Measurements from ENCODE around the gene GAD1. TPM values are rescaled to one million over a fixed set of nuclear protein-coding genes. Genes with fewer than 3 reads are reported as not detected.

Gene GAD1
- total RNA-seq, 3 donors from 2014 or later, result 0.15 to 0.66 (median 0.48) TPM

DNA sequence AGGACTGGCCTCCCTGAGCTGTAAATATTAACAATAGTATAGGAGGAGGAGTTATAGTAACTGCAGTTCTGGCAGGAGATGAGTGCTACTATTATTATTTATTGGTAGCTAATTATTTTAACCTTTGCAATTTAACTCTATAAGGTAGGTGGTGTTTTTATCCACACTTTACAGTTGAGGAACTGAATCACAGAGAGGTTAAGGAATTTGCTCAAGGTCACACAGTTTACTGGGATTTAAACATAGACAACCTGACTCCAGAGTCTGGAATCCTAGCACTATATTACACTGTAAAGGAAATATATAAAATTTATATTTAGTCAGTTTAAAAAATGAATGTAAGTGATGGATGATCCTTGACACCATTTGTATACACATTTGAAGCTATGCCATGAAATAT, 44.4 kb upstream of the GAD1 start:
- Histone ChIP-seq H3K27ac (no peak overlapping the region), H3K4me1 (no peaks in the 10 kb centered on the region), H3K27me3 (no peaks in the 10 kb centered on the region), H3K4me3 (no peak overlapping the region), H3K36me3 (no peaks in the 10 kb centered on the region), H3K9me3 (no peaks in the 10 kb centered on the region)
- TF ChIP-seq, protein P1, sequence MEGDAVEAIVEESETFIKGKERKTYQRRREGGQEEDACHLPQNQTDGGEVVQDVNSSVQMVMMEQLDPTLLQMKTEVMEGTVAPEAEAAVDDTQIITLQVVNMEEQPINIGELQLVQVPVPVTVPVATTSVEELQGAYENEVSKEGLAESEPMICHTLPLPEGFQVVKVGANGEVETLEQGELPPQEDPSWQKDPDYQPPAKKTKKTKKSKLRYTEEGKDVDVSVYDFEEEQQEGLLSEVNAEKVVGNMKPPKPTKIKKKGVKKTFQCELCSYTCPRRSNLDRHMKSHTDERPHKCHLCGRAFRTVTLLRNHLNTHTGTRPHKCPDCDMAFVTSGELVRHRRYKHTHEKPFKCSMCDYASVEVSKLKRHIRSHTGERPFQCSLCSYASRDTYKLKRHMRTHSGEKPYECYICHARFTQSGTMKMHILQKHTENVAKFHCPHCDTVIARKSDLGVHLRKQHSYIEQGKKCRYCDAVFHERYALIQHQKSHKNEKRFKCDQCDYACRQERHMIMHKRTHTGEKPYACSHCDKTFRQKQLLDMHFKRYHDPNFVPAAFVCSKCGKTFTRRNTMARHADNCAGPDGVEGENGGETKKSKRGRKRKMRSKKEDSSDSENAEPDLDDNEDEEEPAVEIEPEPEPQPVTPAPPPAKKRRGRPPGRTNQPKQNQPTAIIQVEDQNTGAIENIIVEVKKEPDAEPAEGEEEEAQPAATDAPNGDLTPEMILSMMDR (IDR thresholded peaks at IDR 0.05), result no peak
- TF ChIP-seq POLR2AphosphoS5 (IDR thresholded peaks at IDR 0.05), result no peak
- TF ChIP-seq POLR2A (IDR thresholded peaks at IDR 0.05), result no peak
- intact Hi-C loops (cut with DNase I; ENCODE audit: low total_unique reads), result no loop called here
- DNase-seq (ENCODE audit: low spot score in 2 of 2), result no peak

DNA sequence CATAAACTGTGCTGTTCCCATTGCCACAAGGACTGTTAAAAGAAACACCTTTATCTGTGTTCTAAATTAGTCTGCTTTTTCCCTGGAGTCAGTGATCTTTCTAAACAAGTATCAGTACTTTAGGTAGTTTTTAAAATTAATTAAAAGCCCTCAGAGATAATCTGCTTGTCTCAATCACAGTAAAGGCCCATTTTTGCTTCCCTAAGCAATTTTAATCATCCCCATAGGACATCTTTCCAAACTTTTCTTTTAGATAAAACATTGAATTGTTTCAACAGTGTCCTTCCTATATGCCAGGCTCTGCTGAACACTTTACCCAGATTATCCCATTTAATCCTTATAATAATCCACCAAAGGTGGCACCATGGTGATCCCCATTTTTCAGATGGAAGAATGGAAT, 42.6 kb upstream of the GAD1 start:
- DNase-seq (ENCODE audit: low spot score in 2 of 2), result no peak
- Histone ChIP-seq H3K27ac (no peak overlapping the region), H3K36me3 (no peaks in the 10 kb centered on the region), H3K27me3 (no peaks in the 10 kb centered on the region), H3K4me1 (no peaks in the 10 kb centered on the region), H3K4me3 (no peak overlapping the region), H3K9me3 (no peaks in the 10 kb centered on the region)
- intact Hi-C loops (cut with DNase I; ENCODE audit: low total_unique reads), result no loop called here
- no peak for TF ChIP-seq POLR2A (IDR thresholded peaks at IDR 0.05)
- TF ChIP-seq POLR2AphosphoS5 (IDR thresholded peaks at IDR 0.05), result no peak
- TF ChIP-seq, protein P1 (IDR thresholded peaks at IDR 0.05), result no peak

DNA sequence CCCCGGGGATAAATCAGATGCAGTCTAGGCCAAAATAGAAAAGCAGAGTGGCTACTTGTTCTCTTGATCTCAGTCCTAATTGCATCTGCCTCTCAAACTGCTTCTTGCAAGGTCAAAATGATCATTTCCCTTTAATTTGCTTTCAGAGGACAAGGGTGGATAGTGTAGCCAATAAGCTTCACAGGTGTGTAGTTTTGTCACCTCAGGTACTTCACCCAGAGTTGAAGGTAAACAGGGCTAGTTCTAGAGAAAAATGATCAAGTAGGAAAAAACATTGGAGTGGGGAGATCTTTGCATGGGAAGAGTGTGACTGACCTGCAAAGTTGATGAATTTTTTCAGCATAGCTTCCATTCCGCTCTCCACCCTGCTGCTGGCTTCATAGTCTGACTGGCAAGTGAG, 37.8 kb upstream of the GAD1 start:
- H3K27me3 ChIP-seq, result no peaks in the 10 kb centered on the region
- no peaks in the 10 kb centered on the region for H3K4me1 ChIP-seq
- no peak for TF ChIP-seq POLR2A (IDR thresholded peaks at IDR 0.05)
- TF ChIP-seq, protein P1 (IDR thresholded peaks at IDR 0.05), result no peak
- no peak for TF ChIP-seq POLR2AphosphoS5 (IDR thresholded peaks at IDR 0.05)
- H3K36me3 ChIP-seq, result no peaks in the 10 kb centered on the region
- no peak for DNase-seq (ENCODE audit: low spot score in 2 of 2)
- no peaks in the 10 kb centered on the region for H3K9me3 ChIP-seq
- no peak overlapping the region for H3K4me3 ChIP-seq
- H3K27ac ChIP-seq, result no peak overlapping the region
- intact Hi-C loops (cut with DNase I; ENCODE audit: low total_unique reads), result no loop called here

DNA sequence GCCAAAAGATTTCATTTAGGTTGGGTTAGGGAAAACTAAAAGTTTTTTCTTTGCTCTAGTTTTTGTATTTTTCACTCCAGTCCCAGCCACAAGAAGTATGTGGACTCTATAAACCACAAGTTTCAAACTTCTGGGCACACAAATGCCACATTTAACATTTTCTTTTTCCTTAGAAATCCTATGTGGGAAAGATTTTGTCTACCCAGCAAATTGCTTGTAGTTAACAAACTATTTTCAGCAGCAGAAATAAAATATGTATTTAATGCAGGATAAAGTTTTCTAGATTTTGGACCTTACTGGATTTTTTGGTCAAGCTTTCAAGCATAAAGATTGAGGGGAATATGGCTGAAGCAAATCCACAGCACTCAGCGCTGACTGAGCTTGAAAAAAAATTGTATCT, 37.4 kb upstream of the GAD1 start:
- TF ChIP-seq POLR2A (IDR thresholded peaks at IDR 0.05) (no peak), POLR2AphosphoS5 (IDR thresholded peaks at IDR 0.05) (no peak)
- TF ChIP-seq, protein P1 (IDR thresholded peaks at IDR 0.05), result no peak
- DNase-seq (ENCODE audit: low spot score in 2 of 2), result no peak
- no peaks in the 10 kb centered on the region for H3K36me3 ChIP-seq
- no peaks in the 10 kb centered on the region for H3K27me3 ChIP-seq
- intact Hi-C loops (cut with DNase I; ENCODE audit: low total_unique reads), result no loop called here
- H3K4me3 ChIP-seq, result no peak overlapping the region
- no peak overlapping the region for H3K27ac ChIP-seq
- no peaks in the 10 kb centered on the region for H3K4me1 ChIP-seq
- no peaks in the 10 kb centered on the region for H3K9me3 ChIP-seq

DNA sequence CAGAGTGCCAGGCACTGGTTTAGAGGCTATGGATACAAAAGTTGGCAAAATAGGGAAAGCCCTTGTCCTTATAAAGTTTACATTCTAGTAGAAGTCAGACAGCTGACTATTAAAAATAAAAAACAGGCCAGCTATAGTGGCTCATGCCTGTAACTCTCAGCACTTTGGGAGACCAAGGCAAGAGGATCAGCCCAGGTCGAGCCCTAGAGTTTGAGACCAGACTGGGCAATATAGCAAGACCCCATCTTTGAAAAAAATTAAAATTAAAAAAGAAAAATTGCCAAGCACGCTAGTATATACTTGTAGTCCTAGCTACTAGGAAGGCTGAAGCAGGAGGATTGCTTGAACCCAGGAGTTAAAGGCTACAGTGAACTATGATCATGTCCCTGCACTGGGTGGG, 34.0 kb upstream of the GAD1 start:
- no peaks in the 10 kb centered on the region for H3K4me1 ChIP-seq

More for the DNA sequence above, 34.0 kb upstream of the GAD1 start:
- TF ChIP-seq POLR2A (IDR thresholded peaks at IDR 0.05), result no peak
- no peak for TF ChIP-seq POLR2AphosphoS5 (IDR thresholded peaks at IDR 0.05)
- TF ChIP-seq, protein P1 (IDR thresholded peaks at IDR 0.05), result no peak
- Histone ChIP-seq H3K9me3 (no peaks in the 10 kb centered on the region), H3K4me3 (no peak overlapping the region), H3K27ac (no peak overlapping the region), H3K27me3 (no peaks in the 10 kb centered on the region), H3K36me3 (no peaks in the 10 kb centered on the region)
- intact Hi-C loops (cut with DNase I; ENCODE audit: low total_unique reads), result no loop called here
- no peak for DNase-seq (ENCODE audit: low spot score in 2 of 2)

Data from breast epithelium (tissue), 4 donors.